Parathyroid adenoma (tissue), 2 donors: ENCODE results near the gene VGLL3.
"Not testable (repeated sequence)": the region's sequence is repeated elsewhere in the genome, so short reads cannot be mapped to it uniquely, and the experiment has no call there.

Experiments
- H2AFZ ChIP-seq: fragments of 300-600 bp; sonication (generic); one replicate; pipeline ENCODE4 v1.7.0; 2017; ENCODE audit warnings: antibody characterized with exemption, mild to moderate bottlenecking
- H3K27ac ChIP-seq: fragments of 300-600 bp; sonication (generic); one replicate; pipeline ENCODE4 v1.7.0; 2017
- H3K27me3 ChIP-seq: fragments of 300-600 bp; sonication (generic); one replicate; pipeline ENCODE4 v1.7.0; 2017; ENCODE audit warnings: low read length; ENCODE audit not compliant: control insufficient read depth, insufficient read depth
- H3K36me3 ChIP-seq: fragments of 300-600 bp; sonication (generic); one replicate; pipeline ENCODE4 v1.7.0; 2017; ENCODE audit warnings: low read length; ENCODE audit not compliant: control insufficient read depth, insufficient read depth
- H3K4me1 ChIP-seq: fragments of 300-600 bp; sonication (generic); one replicate; pipeline ENCODE4 v1.7.0; 2017; ENCODE audit warnings: control low read depth
- H3K4me2 ChIP-seq: fragments of 300-600 bp; sonication (generic); one replicate; pipeline ENCODE4 v1.7.0; 2017; ENCODE audit warnings: low read length
- H3K4me3 ChIP-seq: fragments of 300-600 bp; sonication (generic); one replicate; pipeline ENCODE4 v1.7.0; 2017; ENCODE audit warnings: low read depth, low read length
- H3K79me2 ChIP-seq: fragments of 300-600 bp; sonication (generic); one replicate; pipeline ENCODE4 v1.7.0; 2017; ENCODE audit warnings: control low read depth
- H3K9ac ChIP-seq: fragments of 300-600 bp; sonication (generic); one replicate; pipeline ENCODE4 v1.7.0; 2017; ENCODE audit warnings: mild to moderate bottlenecking
- H3K9me3 ChIP-seq: fragments of 300-600 bp; sonication (generic); one replicate; pipeline ENCODE4 v1.7.0; 2017; ENCODE audit warnings: low read length; ENCODE audit not compliant: control insufficient read depth
- CTCF ChIP-seq: fragments of 300-600 bp; sonication (generic); IDR thresholded peaks from one replicate; pipeline ENCODE4 v1.7.0; 2017; ENCODE audit warnings: antibody characterized with exemption, mild to moderate bottlenecking
- donor health status: primary hyperparathyroidism.

VGLL3 gene

GRCh38 chr3:86978111-86978551, 12.8 kb downstream of the VGLL3 start:
- no peak overlapping the region for H3K9ac ChIP-seq
- no peaks in the 10 kb centered on the region for H3K79me2 ChIP-seq
- TF ChIP-seq CTCF, result no peak
- H3K27me3 ChIP-seq, result no peaks in the 10 kb centered on the region
- H3K36me3 ChIP-seq, result no peaks in the 10 kb centered on the region
- no peak overlapping the region for H3K4me2 ChIP-seq
- H3K4me3 ChIP-seq, result no peak overlapping the region
- H3K27ac ChIP-seq, result no peak overlapping the region
- no peak overlapping the region for H2AFZ ChIP-seq
- no peaks in the 10 kb centered on the region for H3K4me1 ChIP-seq
- no peaks in the 10 kb centered on the region for H3K9me3 ChIP-seq

DNA sequence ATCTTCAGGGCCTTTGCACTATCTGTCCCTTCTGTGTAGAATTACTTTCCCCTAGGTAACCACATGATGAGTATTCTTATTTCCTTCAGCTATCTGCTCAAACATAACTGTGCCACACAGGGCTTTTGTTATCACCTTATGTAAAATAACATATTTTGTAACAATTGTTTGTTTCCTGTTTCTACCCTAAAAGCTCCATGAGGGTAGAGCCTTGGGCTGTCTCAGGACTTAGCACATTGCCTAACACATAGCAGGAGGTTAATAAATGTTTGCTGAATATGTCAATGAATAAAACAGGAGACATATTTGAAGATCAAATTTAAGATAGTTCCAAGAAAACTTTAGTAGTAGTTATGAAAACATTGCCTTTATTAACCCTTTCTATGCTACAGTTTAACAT, 14.7 kb downstream of the VGLL3 start:
- H3K9me3 ChIP-seq, result no peaks in the 10 kb centered on the region
- no peaks in the 10 kb centered on the region for H3K27me3 ChIP-seq
- no peak for TF ChIP-seq CTCF
- no peak overlapping the region for H3K27ac ChIP-seq
- no peaks in the 10 kb centered on the region for H3K4me1 ChIP-seq
- H3K79me2 ChIP-seq, result no peaks in the 10 kb centered on the region
- no peaks in the 10 kb centered on the region for H3K36me3 ChIP-seq
- H2AFZ ChIP-seq, result no peak overlapping the region
- no peak overlapping the region for H3K4me3 ChIP-seq
- no peak overlapping the region for H3K9ac ChIP-seq
- H3K4me2 ChIP-seq, result no peak overlapping the region

- H3K4me3 ChIP-seq, H3K4me1 ChIP-seq, H3K9ac ChIP-seq, H3K27me3 ChIP-seq, H3K79me2 ChIP-seq, H3K36me3 ChIP-seq, H3K27ac ChIP-seq, H2AFZ ChIP-seq, H3K9me3 ChIP-seq, H3K4me2 ChIP-seq: not testable (repeated sequence)
These were observed 16.8 kb downstream of the VGLL3 start for GRCh38 chr3:86974177-86974576.

DNA sequence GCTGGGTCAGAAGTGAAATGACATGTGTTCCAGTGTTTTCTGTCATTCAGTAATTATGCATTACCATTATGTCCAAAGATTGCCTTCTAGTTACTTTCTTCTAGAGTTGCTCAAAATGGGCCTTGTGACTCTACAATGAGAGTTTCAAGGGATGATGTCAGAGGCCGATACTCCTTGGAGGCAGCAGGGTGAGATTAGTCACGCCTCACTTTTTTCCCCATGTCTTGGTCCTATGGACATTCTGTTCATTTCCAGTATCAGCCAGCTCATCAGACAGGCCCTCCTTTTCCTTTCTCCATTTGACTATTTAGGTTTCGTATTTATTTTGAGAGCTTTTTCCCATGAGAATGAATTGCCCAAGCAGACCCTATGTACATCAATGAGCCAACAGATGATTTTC, 17.5 kb downstream of the VGLL3 start:
- Histone ChIP-seq H3K36me3 (no peaks in the 10 kb centered on the region), H3K27ac (no peak overlapping the region), H3K4me1 (no peaks in the 10 kb centered on the region)

DNA sequence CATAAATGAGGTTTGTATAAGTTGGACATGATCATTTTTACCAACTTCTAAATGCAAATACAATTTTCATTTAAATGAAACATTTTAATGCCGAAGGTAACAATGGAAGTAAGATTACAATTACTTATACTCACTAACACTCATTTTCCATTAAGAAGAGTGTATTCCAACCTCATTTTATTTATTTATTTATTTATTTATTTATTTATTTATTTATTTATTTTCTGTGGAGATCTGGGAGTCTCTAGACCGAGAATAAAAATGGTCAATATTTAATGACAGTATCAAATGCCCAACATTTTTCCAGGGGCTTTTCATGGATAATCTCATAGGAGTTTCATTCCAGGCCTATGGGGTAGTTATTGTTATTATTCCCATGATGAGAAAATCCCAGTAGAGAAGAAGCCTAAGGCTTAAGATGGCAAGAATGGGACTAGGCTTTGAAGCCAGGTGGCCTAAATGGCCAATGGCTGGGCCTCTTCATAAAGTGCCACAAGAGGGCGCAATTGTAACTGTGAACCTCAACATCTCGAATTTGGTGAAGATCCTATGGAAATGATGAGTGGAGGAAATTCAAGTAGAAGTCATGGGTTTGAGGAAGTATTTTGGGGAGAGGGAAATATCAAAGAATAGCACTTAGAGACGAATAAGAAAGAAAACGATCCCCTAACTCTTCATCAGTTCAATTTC, 21.3 kb downstream of the VGLL3 start:
- Histone ChIP-seq H3K4me3 (no peak overlapping the region), H3K9ac (no peak overlapping the region), H3K27ac (no peak overlapping the region), H3K36me3 (no peaks in the 10 kb centered on the region), H3K9me3 (no peaks in the 10 kb centered on the region), H3K79me2 (no peaks in the 10 kb centered on the region), H3K4me2 (no peak overlapping the region), H3K27me3 (no peaks in the 10 kb centered on the region), H3K4me1 (no peaks in the 10 kb centered on the region), H2AFZ (no peak overlapping the region)
- no peak for TF ChIP-seq CTCF

More for the DNA sequence above, 17.5 kb downstream of the VGLL3 start:
- TF ChIP-seq CTCF, result no peak
- Histone ChIP-seq H2AFZ (no peak overlapping the region), H3K79me2 (no peaks in the 10 kb centered on the region), H3K9me3 (no peaks in the 10 kb centered on the region), H3K4me2 (no peak overlapping the region), H3K9ac (no peak overlapping the region), H3K4me3 (no peak overlapping the region), H3K27me3 (no peaks in the 10 kb centered on the region)
